Measurements from ENCODE around the gene URB2.
"Not testable (repeated sequence)": the region's sequence is repeated elsewhere in the genome, so short reads cannot be mapped to it uniquely, and the experiment has no call there.

The URB2 gene

GRCh38 chr1:229674042-229674441 is 48.0 kb downstream of the URB2 start:
- Mint-ChIP-seq H3K9me3 (no peaks in the 10 kb centered on the region), H3K4me3 (no peak overlapping the region), H3K27me3 (ENCODE audit: low read depth) (peaks cover 3% of the 10 kb centered on the region), H3K4me1 (ENCODE audit: low read depth) (peaks cover 6% of the 10 kb centered on the region), H3K27ac (no peak overlapping the region), H3K36me3 (ENCODE audit: low read depth) (no peaks in the 10 kb centered on the region)

- no peak overlapping the region for H3K4me3 Mint-ChIP-seq
- no peak overlapping the region for H3K27ac Mint-ChIP-seq
- no peaks in the 10 kb centered on the region for H3K36me3 Mint-ChIP-seq (ENCODE audit: low read depth)
- peaks cover 5% of the 10 kb centered on the region for H3K27me3 Mint-ChIP-seq (ENCODE audit: low read depth)
- peaks cover 6% of the 10 kb centered on the region for H3K4me1 Mint-ChIP-seq (ENCODE audit: low read depth)
- H3K9me3 Mint-ChIP-seq: no peaks in the 10 kb centered on the region
These were observed 49.3 kb downstream of the URB2 start for GRCh38 chr1:229675396-229675795.

- Mint-ChIP-seq H3K36me3 (ENCODE audit: low read depth) (peaks cover 5% of the 10 kb centered on the region), H3K4me3 (no peak overlapping the region)
These were observed 59.1 kb downstream of the URB2 start for GRCh38 chr1:229685149-229685548.

GRCh38 chr1:229689273-229689672 is 63.2 kb downstream of the URB2 start:
- H3K27ac Mint-ChIP-seq: no peak overlapping the region
- no peak overlapping the region for H3K4me3 Mint-ChIP-seq
- peaks cover 3% of the 10 kb centered on the region for H3K27me3 Mint-ChIP-seq (ENCODE audit: low read depth)
- H3K9me3 Mint-ChIP-seq: peaks cover 16% of the 10 kb centered on the region
- H3K4me1 Mint-ChIP-seq (ENCODE audit: low read depth): peaks cover 21% of the 10 kb centered on the region
- H3K36me3 Mint-ChIP-seq (ENCODE audit: low read depth): peaks cover 3% of the 10 kb centered on the region

More at GRCh38 chr1:229685149-229685548, 59.1 kb downstream of the URB2 start:
- peaks cover 22% of the 10 kb centered on the region for H3K9me3 Mint-ChIP-seq
- H3K4me1 Mint-ChIP-seq (ENCODE audit: low read depth): no peaks in the 10 kb centered on the region
- H3K27me3 Mint-ChIP-seq (ENCODE audit: low read depth): peaks cover 13% of the 10 kb centered on the region
- H3K27ac Mint-ChIP-seq: no peak overlapping the region

- Mint-ChIP-seq H3K4me1 (ENCODE audit: low read depth) (peaks cover 21% of the 10 kb centered on the region), H3K36me3 (ENCODE audit: low read depth) (peaks cover 3% of the 10 kb centered on the region), H3K27ac (no peak overlapping the region), H3K9me3 (peaks cover 16% of the 10 kb centered on the region), H3K27me3 (ENCODE audit: low read depth) (peaks cover 5% of the 10 kb centered on the region), H3K4me3 (no peak overlapping the region)
These were observed 63.9 kb downstream of the URB2 start for GRCh38 chr1:229689904-229690303.

- Mint-ChIP-seq H3K4me3 (no peak overlapping the region), H3K36me3 (ENCODE audit: low read depth) (no peaks in the 10 kb centered on the region), H3K9me3 (peaks cover 9% of the 10 kb centered on the region), H3K4me1 (ENCODE audit: low read depth) (peaks cover 21% of the 10 kb centered on the region), H3K27ac (no peak overlapping the region), H3K27me3 (ENCODE audit: low read depth) (peaks cover 6% of the 10 kb centered on the region)
These were observed 64.6 kb downstream of the URB2 start for GRCh38 chr1:229690662-229691061.

GRCh38 chr1:229691362-229691761 is 65.3 kb downstream of the URB2 start:
- H3K27ac Mint-ChIP-seq: no peak overlapping the region
- no peak overlapping the region for H3K4me3 Mint-ChIP-seq
- H3K27me3 Mint-ChIP-seq (ENCODE audit: low read depth): peaks cover 6% of the 10 kb centered on the region

GRCh38 chr1:229693129-229693900 is 67.3 kb downstream of the URB2 start:
- peaks cover 21% of the 10 kb centered on the region for H3K4me1 Mint-ChIP-seq (ENCODE audit: low read depth)
- peaks cover 6% of the 10 kb centered on the region for H3K27me3 Mint-ChIP-seq (ENCODE audit: low read depth)
- H3K27ac Mint-ChIP-seq: no peak overlapping the region
- no peaks in the 10 kb centered on the region for H3K36me3 Mint-ChIP-seq (ENCODE audit: low read depth)
- H3K9me3 Mint-ChIP-seq: no peaks in the 10 kb centered on the region
- no peak overlapping the region for H3K4me3 Mint-ChIP-seq

More at GRCh38 chr1:229691362-229691761, 65.3 kb downstream of the URB2 start:
- peaks cover 21% of the 10 kb centered on the region for H3K4me1 Mint-ChIP-seq (ENCODE audit: low read depth)
- peaks cover 2% of the 10 kb centered on the region for H3K9me3 Mint-ChIP-seq
- H3K36me3 Mint-ChIP-seq (ENCODE audit: low read depth): no peaks in the 10 kb centered on the region

GRCh38 chr1:229694053-229694693 is 68.1 kb downstream of the URB2 start:
- Mint-ChIP-seq H3K4me1 (ENCODE audit: low read depth) (peaks cover 21% of the 10 kb centered on the region), H3K9me3 (no peaks in the 10 kb centered on the region), H3K27me3 (ENCODE audit: low read depth) (peaks cover 6% of the 10 kb centered on the region), H3K27ac (no peak overlapping the region), H3K36me3 (ENCODE audit: low read depth) (no peaks in the 10 kb centered on the region), H3K4me3 (no peak overlapping the region)

GRCh38 chr1:229696385-229696784 is 70.3 kb downstream of the URB2 start:
- H3K4me3 Mint-ChIP-seq: no peak overlapping the region
- no peaks in the 10 kb centered on the region for H3K36me3 Mint-ChIP-seq (ENCODE audit: low read depth)
- peaks cover 9% of the 10 kb centered on the region for H3K27me3 Mint-ChIP-seq (ENCODE audit: low read depth)
- peaks cover 15% of the 10 kb centered on the region for H3K4me1 Mint-ChIP-seq (ENCODE audit: low read depth)
- no peaks in the 10 kb centered on the region for H3K9me3 Mint-ChIP-seq
- no peak overlapping the region for H3K27ac Mint-ChIP-seq

- Mint-ChIP-seq H3K4me3 (no peak overlapping the region), H3K36me3 (ENCODE audit: low read depth) (no peaks in the 10 kb centered on the region), H3K27ac (no peak overlapping the region), H3K9me3 (no peaks in the 10 kb centered on the region), H3K27me3 (ENCODE audit: low read depth) (peaks cover 10% of the 10 kb centered on the region), H3K4me1 (ENCODE audit: low read depth) (no peaks in the 10 kb centered on the region)
These were observed 73.7 kb downstream of the URB2 start for GRCh38 chr1:229699613-229700267.

- Mint-ChIP-seq H3K27ac (no peak overlapping the region), H3K36me3 (ENCODE audit: low read depth) (no peaks in the 10 kb centered on the region)
These were observed 78.1 kb downstream of the URB2 start for GRCh38 chr1:229704157-229704556.

GRCh38 chr1:229705152-229705551 is 79.1 kb downstream of the URB2 start:
- H3K27me3 Mint-ChIP-seq (ENCODE audit: low read depth): peaks cover 16% of the 10 kb centered on the region
- H3K4me1 Mint-ChIP-seq (ENCODE audit: low read depth); H3K27ac Mint-ChIP-seq; H3K4me3 Mint-ChIP-seq; H3K9me3 Mint-ChIP-seq; H3K36me3 Mint-ChIP-seq (ENCODE audit: low read depth): not testable (repeated sequence)

More at GRCh38 chr1:229704157-229704556, 78.1 kb downstream of the URB2 start:
- Mint-ChIP-seq H3K27me3 (ENCODE audit: low read depth) (peaks cover 16% of the 10 kb centered on the region), H3K4me3 (no peak overlapping the region), H3K4me1 (ENCODE audit: low read depth) (no peaks in the 10 kb centered on the region), H3K9me3 (peaks cover 5% of the 10 kb centered on the region)

GRCh38 chr1:229707127-229707526 is 81.1 kb downstream of the URB2 start:
- H3K4me1 Mint-ChIP-seq (ENCODE audit: low read depth); H3K9me3 Mint-ChIP-seq: not testable (repeated sequence)

More at GRCh38 chr1:229707127-229707526, 81.1 kb downstream of the URB2 start:
- not testable (repeated sequence) for H3K27ac Mint-ChIP-seq; H3K4me3 Mint-ChIP-seq; H3K36me3 Mint-ChIP-seq (ENCODE audit: low read depth)
- peaks cover 16% of the 10 kb centered on the region for H3K27me3 Mint-ChIP-seq (ENCODE audit: low read depth)
